ENCODE results near the gene TSPAN14.

Gene TSPAN14

GRCh38 chr10:80580638-80581468, 126.7 kb downstream of the TSPAN14 start:
- no peak for DNase-seq (ENCODE audit: low read depth in 4 of 4, low spot score in 1 of 4)

GRCh38 chr10:80581469-80581835, 127.3 kb downstream of the TSPAN14 start:
- no peak for DNase-seq (ENCODE audit: low read depth in 4 of 4, low spot score in 1 of 4)

DNA sequence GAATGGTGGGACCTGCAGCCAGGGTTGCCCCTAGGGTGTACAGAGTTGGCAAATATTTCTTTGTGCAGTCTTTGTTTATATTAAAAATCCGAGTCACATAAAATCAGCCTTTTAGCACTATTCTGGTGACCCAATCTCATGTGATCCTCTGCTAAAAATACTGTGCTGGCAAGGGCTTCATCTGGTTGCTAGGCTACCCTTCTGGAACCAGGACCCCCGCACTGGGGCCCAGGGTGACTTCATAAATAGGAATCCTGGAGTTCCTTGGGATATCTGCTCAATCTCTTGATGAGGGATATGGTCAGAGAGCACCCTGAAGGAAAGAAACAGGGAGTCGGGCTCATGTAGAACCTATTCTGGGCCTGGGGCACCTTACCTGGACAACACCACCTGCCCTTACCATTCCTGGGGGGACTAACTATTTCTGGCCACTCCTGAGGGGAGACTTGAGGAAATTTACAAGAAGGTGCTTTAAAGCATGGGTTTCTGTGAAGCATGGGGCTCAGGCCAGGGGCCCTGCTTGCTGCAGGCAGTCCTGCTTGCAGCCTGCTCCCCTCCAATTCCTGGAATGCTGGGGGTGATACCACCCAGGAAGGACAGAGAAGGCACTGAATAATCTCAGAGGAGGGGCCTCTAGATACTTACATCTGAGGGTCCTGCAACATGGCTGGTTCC, 128.3 kb downstream of the TSPAN14 start:
- no peak for DNase-seq (ENCODE audit: low read depth in 4 of 4, low spot score in 1 of 4)

Measured in stimulated activated CD4-positive, alpha-beta T cell treated with anti-CD3 and anti-CD28 coated beads, Interleukin-1b, Interleukin-23, amount 100 ng/mL, for 24 hours (primary cell).